ENCODE measurements around the gene CKAP5.

GRCh38 chr11:46836870-46837269 is 9.2 kb downstream of the CKAP5 start:
- TF ChIP-seq CTCF (conservative IDR thresholded peaks at IDR 0.05; ENCODE audit: low read depth, low read length) (no peak), EZH2 (IDR thresholded peaks at IDR 0.05; ENCODE audit: borderline replicate concordance, low read depth, low read length, poor library complexity, severe bottlenecking) (no peak)
